HG02678 (cell line): Measurements from ENCODE around the gene MED28.
"Not testable (repeated sequence)": the region's sequence is repeated elsewhere in the genome, so short reads cannot be mapped to it uniquely, and the experiment has no call there.

Experiments used
- ATAC-seq: cut with Tn5 transposase; IDR thresholded peaks from one replicate; pipeline ENCODE4 v1.9.1; 2021; ENCODE audit warnings: mild to moderate bottlenecking, moderate library complexity; ENCODE audit not compliant: unreplicated experiment

The MED28 gene

GRCh38 chr4:17614416-17615299 lies at the start of gene MED28:
TSS of gene MED28 (plus strand) at chr4:17614641. CDS start at chr4:17614655, 14 bp downstream.
- ATAC-seq = peak; percentile 95

DNA sequence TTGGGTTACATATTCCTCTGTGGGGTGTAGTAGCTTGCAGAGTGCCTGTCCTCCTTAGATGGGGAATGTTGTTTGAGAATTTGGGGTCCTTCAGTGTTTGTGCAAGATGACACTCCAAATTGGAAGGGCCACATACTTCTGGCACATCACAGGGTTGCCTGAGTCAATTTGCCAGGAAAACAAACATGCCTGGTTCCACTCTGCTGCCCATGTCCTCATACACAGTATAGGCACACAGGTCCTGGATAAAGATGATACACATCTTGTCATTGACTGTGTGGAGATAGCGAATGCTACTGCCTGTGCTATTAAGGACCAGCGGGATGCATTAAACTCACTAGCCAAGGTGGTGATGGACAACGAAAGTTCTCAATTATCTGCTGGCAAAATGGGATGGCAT lies 48.6 kb upstream of the MED28 start:
- ATAC-seq = no peak

GRCh38 chr4:17567271-17567670 lies 47.2 kb upstream of the MED28 start:
- ATAC-seq = no peak

DNA sequence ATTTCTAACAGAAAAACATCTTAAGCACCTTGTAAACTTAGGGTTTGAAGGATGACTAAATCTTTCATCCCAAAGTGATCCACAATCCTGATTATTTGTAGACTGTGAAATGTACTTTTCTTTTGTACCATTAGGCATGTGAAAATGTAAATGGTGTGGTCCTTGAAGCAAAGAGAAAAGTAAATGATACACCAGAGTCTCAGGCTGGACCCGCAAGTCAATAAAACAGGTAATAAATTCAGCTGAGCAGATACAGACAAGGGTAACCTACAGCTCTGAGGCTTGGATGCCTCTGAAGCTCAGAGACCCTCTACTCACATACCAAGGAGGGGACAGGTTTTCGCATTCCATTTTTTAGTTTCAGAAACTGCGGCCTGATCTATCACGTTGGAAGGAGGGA lies 40.2 kb upstream of the MED28 start:
- ATAC-seq = no peak

DNA sequence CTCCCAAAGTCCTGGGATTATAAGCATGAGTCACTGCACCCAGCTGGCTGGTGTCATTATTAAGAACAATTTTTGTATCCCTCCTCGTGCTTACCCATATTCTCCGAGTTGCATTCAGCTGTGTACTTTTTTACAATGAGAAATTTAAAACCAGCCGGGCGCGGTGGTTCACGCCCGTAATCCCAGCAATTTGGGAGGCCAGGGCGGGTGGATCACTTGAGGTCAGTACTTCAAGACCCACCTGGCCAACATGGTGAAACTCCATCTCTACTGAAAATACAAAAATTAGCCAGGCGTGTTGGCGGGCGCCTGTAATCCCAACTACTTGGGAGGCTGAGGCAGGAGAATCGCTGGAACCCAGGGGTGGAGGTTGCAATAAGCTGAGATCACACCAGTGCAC lies 39.3 kb upstream of the MED28 start:
- not testable (repeated sequence) for ATAC-seq

DNA sequence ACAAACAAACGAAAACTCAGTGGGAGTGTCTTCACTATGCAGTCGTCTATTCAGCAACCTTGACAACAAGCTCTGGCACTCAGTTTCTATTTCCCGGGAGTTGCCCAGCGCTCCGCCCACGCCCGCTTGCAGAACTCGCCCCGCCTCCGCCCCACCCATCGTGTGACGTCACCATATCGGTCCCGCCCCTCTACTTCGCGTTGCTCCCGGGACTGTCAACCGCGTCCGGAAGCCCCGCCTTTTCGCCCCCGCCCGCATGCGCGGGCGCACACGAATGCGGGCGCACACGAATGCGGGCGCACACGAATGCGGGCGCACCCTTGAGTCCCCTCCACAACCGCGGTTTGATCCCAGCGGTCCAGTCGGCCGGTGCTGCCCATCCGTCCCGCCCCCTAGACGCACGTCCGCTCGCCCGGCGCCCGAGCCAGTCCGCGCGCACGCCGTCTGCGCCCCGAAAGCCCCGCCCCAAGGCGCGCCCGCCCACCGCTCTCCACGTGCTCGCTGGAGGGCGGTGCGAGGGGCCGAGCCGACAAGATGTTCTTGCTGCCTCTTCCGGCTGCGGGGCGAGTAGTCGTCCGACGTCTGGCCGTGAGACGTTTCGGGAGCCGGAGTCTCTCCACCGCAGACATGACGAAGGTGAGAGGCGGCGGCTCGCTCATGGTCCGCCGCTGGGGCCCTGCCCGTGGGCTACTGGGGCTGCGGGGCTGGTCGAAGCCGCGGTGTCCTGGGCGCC lies 37.3 kb upstream of the MED28 start, which contains the start of gene LAP3:
Gene LAP3 (plus strand): TSS at position 267 of the 733 bp plus-strand sequence. CDS start 268 bp downstream, at position 535.
- peak; percentile 80 for ATAC-seq

GRCh38 chr4:17577665-17578481 lies 36.6 kb upstream of the MED28 start:
- ATAC-seq = peak; percentile 11

- ATAC-seq = peak; percentile 32
Measured at GRCh38 chr4:17578482-17578891, 36.0 kb upstream of the MED28 start.

DNA sequence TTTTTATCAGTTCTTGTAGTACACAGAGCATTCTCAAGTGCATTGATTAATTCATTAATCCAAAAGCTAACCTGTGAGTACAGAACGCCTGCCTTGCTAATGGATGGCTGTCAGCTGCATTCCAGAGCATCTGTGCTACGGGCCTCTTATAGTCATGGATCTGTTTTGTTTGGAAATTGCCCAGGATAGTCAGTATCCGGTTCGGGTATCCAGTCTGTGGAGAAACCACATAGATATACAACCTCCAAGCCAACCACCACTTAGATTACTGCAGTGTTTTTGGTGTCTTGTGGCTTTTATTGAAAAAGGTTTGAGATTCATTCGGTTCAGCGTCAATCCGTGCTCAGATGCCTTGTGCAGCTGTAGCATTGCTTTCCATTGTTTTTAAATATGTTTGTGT lies 33.5 kb upstream of the MED28 start:
- no peak for ATAC-seq

DNA sequence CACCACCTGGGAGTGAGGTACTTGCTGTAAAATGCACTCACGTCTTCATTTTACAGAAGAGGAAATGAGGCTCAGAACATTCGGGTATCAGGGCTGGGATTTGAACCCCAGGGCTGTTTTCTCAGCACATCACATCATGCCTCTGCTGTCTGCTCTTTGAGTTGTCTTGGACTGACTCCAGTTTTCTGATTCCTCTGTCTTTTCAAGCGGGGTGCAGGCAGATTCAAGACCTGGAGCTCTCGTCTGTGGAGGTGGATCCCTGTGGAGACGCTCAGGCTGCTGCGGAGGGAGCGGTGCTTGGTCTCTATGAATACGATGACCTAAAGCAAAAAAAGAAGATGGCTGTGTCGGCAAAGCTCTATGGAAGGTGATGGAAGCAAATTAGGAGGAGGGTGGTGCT lies 31.2 kb upstream of the MED28 start:
- no peak for ATAC-seq

DNA sequence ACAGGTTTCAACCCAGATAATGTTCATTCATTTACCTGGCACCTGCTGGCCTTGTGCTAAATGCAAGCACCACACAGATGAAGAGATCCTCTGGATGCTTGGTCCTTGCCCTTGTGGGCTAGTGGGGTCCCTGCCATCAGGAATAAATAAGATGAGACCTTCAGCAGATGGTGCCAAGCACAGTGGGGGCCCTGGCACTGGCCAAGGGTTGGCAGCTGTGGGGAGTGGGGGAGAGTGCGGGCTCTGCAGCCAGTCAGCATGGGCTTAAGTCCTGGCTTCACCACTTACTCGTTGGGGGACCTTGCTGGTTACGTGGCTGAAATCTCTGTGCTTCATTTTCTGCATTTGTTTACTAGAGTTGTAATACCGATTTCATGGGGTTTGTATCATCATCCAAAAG lies 30.5 kb upstream of the MED28 start:
- ATAC-seq = no peak

- ATAC-seq = no peak
Measured at GRCh38 chr4:17584521-17585213, 29.8 kb upstream of the MED28 start.

GRCh38 chr4:17587094-17587822 lies 27.2 kb upstream of the MED28 start:
- no peak for ATAC-seq

DNA sequence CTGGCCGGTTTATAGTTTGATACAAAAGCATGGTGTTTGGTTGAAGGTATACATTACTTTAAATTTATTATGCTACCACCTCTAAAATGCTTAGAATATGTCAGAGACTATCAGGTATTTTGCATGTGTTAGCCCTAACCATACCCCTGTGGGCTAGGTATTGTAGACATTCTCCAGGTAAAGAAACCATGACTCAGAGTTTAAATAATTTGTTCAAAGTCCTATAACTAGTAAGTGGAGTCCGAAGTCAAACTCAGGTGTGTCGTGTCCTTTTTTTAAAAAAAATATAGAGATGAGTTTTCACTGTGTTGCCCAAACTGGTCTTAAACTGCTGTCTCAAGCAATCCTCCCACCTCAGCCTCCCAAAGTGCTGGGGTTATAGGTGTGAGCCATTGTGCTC lies 25.1 kb upstream of the MED28 start:
- no peak for ATAC-seq

GRCh38 chr4:17595471-17596005 lies 18.9 kb upstream of the MED28 start:
- ATAC-seq = peak; percentile 91

DNA sequence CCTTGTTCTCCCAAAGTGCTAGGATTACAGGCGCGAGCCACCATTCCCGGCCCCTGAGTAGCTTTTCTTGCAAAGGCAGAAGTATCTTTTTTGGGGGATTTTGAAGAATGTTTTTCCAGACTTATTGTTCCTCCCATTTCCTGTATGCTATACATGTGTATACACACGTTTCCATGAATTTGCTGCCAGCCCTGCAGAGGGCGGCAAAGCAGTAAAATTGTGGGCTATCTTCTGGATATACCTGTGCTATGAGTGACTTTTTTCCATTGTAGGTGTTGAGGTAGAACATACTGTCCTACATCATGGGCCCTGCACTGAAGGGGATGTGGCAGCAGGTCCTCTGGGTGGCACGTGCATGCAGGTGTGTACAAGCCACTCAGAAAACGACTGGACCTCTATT lies 16.9 kb upstream of the MED28 start:
- no peak for ATAC-seq

- ATAC-seq = no peak
Measured at GRCh38 chr4:17599826-17600225, 14.6 kb upstream of the MED28 start.

- ATAC-seq = no peak
Measured at GRCh38 chr4:17605236-17605635, 9.2 kb upstream of the MED28 start.

DNA sequence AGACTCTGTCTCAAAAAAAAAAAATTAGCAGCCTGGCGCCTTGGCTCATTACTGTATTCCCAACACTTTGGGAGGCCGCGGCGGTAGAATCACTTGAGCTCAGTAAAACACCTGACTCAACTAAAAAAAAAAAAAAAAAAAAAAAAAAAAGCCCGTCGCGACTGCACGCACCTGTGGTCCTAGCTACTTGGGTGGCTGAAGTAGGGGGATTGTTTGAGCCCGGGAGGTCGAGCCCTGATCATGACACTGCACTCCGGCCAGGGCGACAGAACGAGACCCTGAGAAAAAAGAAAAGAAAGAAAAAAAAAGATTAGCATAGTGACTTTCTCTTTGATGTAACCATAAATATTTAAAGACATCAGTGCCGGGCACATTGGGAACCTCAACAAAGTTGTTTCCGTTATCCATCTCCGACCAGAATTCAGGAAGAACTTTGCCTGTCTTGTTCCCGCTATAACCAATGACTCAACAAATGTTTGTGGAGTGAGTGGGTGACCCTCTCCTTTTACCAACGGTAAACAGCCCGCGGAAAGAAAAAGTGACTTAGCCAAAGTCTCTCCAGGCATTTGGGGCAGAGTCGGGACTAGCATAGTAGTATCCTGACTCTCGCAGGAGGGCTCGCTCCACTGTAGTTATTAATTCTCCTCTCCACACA lies 553 bp upstream of the MED28 start:
- peak; percentile 55 for ATAC-seq
